ENCODE data around the gene SCGB1C1.

DNA sequence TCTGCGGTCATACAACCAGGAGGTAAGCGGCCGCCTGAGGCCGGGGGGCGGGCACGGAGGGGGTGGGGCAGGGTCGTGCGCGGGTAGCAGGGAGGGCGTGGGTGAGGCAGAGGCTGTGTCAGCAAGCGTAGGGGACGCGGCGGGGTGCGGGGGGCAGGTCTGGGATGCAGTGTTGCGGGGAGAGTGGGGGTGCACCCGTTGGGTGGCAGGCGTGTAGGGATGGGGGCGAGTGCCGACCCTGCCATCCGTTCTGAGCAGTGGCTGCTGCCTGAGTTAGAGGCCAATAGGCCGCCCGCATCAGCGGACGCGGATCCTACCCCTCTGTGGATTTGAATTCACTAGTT is 16.0 kb downstream of the SCGB1C1 start:
- TF ChIP-seq CTCF (IDR thresholded peaks at IDR 0.05) (no peak), POLR2AphosphoS5 (IDR thresholded peaks at IDR 0.05) (no peak)
